ENCODE measurements around the gene LCA5L. TPM values are rescaled to one million over a fixed set of nuclear protein-coding genes. Genes with fewer than 3 reads are reported as not detected.
A peak's percentile ranks its signal among the peaks of the same experiment; 100 is the strongest.

Gene LCA5L
- total RNA-seq, 1 donor from 2014 or later: 0.92 TPM

DNA sequence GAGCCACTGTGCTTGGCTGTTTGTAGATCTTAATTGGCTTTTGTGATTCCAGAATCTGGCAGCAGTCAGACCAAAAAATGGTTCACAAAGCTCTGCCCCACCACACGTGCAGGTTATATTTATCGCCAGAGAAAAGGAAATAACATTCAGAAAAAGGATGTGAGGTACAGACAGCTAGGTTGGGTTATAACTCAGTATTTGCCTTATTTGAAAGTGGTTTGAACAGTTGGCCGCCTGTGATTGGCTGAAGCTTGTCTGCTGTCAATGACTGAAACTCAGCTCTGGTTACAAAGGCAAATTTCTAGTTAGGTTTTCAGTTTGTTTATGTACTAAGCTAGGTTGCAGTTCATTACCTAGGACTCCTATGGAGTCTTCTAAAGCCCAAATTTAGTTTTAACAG is 15.8 kb upstream of the LCA5L start:
- no peak overlapping the region for H3K4me3 Mint-ChIP-seq (ENCODE audit: unreplicated experiment)
- H3K27ac Mint-ChIP-seq (ENCODE audit: unreplicated experiment): no peak overlapping the region
- H3K9me3 Mint-ChIP-seq (ENCODE audit: low read depth): no peaks in the 10 kb centered on the region
- H3K36me3 Mint-ChIP-seq (ENCODE audit: low read depth): no peaks in the 10 kb centered on the region
- no peak for DNase-seq (ENCODE audit: low spot score)
- no peaks in the 10 kb centered on the region for H3K4me1 Mint-ChIP-seq (ENCODE audit: low read depth)
- TF ChIP-seq, protein P1, sequence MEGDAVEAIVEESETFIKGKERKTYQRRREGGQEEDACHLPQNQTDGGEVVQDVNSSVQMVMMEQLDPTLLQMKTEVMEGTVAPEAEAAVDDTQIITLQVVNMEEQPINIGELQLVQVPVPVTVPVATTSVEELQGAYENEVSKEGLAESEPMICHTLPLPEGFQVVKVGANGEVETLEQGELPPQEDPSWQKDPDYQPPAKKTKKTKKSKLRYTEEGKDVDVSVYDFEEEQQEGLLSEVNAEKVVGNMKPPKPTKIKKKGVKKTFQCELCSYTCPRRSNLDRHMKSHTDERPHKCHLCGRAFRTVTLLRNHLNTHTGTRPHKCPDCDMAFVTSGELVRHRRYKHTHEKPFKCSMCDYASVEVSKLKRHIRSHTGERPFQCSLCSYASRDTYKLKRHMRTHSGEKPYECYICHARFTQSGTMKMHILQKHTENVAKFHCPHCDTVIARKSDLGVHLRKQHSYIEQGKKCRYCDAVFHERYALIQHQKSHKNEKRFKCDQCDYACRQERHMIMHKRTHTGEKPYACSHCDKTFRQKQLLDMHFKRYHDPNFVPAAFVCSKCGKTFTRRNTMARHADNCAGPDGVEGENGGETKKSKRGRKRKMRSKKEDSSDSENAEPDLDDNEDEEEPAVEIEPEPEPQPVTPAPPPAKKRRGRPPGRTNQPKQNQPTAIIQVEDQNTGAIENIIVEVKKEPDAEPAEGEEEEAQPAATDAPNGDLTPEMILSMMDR (IDR thresholded peaks at IDR 0.05): no peak
- no peaks in the 10 kb centered on the region for H3K27me3 Mint-ChIP-seq (ENCODE audit: low read depth)

DNA sequence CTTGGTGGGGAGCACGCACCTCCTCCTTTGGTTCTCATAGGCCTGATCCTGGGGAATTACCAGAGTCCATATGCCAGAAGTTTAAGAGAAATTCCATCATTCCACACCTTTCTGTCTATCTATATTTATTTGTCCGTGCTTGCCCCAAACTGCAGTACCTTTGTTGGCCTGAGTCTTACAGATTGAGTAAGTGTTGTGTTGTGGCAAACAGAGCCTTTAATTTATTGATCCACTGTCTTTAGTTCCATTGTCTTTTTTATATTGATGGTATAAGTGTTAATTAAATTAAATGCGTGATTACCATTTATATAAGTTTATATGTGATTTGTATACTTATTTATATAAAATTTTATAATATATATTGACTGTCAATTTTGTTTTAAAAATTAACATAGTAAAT is 11.1 kb upstream of the LCA5L start:
- Mint-ChIP-seq H3K4me3 (ENCODE audit: unreplicated experiment) (no peak overlapping the region), H3K4me1 (ENCODE audit: low read depth) (peaks cover 9% of the 10 kb centered on the region), H3K27me3 (ENCODE audit: low read depth) (no peaks in the 10 kb centered on the region), H3K27ac (ENCODE audit: unreplicated experiment) (no peak overlapping the region), H3K36me3 (ENCODE audit: low read depth) (no peaks in the 10 kb centered on the region), H3K9me3 (ENCODE audit: low read depth) (no peaks in the 10 kb centered on the region)
- TF ChIP-seq, protein P1 (IDR thresholded peaks at IDR 0.05): peak; percentile 49
- DNase-seq (ENCODE audit: low spot score): no peak

DNA sequence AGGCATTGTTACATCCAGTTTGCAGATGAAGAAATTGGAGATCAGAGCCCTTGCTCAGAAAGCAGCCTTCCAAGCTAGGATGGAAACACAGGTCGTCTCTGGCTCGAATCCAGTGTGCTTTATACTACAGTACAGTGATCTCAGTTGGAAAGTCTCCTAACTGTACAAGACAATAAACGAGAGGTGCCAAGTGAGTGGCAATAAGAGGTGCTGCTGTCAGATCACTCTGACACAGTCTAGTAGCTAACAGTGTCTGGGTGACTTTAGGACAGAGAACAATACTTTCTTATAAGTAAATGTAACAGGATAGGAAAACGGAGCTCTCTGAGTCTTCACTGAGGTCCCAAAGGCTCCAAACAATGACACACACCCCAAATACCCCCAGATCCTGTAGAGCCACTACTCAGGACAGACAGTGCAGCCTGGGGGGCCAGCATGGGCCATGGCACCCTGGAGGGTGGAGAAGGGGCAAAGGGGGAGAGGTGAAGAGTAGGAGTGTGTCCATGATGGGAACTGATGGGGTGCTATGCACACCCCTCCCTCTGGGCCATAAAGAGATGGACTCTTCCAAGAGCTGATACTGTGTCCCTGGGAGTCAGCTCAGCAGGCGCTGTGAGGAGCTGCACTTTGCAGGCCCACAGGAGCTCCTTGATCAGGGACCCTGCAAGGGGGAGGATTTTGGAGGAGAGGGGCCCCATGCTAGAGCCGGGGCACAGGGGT is 9.5 kb upstream of the LCA5L start:
- Mint-ChIP-seq H3K36me3 (ENCODE audit: low read depth) (no peaks in the 10 kb centered on the region), H3K27ac (ENCODE audit: unreplicated experiment) (no peak overlapping the region), H3K27me3 (ENCODE audit: low read depth) (no peaks in the 10 kb centered on the region), H3K4me3 (ENCODE audit: unreplicated experiment) (no peak overlapping the region), H3K9me3 (ENCODE audit: low read depth) (no peaks in the 10 kb centered on the region), H3K4me1 (ENCODE audit: low read depth) (peaks cover 9% of the 10 kb centered on the region)
- DNase-seq (ENCODE audit: low spot score): no peak
- TF ChIP-seq, protein P1 (IDR thresholded peaks at IDR 0.05): no peak

DNA sequence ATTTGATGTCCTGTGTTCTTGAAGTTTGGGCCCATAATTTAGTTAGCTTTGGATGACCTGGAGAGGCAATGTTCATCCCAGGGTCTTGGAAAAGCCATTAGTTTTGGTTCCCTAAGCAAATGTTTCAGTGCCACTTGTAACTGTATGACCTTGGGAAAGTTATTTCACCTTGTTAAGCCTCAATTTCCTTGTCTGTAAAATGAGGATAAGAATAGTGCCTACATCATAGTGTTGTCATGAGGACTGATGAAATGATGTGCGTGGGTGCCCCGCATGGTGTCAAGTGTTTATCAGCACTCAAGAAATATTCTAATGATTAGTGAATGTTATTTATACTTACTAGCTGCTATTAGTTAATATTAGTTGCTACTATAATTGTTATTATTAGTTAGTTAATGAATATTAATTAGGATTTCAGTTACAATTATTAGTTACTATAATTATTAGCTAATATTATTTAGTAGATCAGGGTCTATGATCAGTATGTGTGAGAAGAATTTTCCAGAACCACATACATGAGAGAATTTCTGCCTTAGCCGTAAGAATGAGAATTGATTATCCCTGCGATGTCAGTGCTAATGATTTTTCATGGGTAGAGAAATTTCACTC is 8.1 kb upstream of the LCA5L start:
- H3K27ac Mint-ChIP-seq (ENCODE audit: unreplicated experiment): no peak overlapping the region
- no peaks in the 10 kb centered on the region for H3K27me3 Mint-ChIP-seq (ENCODE audit: low read depth)
- H3K9me3 Mint-ChIP-seq (ENCODE audit: low read depth): no peaks in the 10 kb centered on the region
- H3K36me3 Mint-ChIP-seq (ENCODE audit: low read depth): no peaks in the 10 kb centered on the region
- peaks cover 9% of the 10 kb centered on the region for H3K4me1 Mint-ChIP-seq (ENCODE audit: low read depth)
- no peak overlapping the region for H3K4me3 Mint-ChIP-seq (ENCODE audit: unreplicated experiment)
- no peak for DNase-seq (ENCODE audit: low spot score)
- TF ChIP-seq, protein P1 (IDR thresholded peaks at IDR 0.05): no peak

DNA sequence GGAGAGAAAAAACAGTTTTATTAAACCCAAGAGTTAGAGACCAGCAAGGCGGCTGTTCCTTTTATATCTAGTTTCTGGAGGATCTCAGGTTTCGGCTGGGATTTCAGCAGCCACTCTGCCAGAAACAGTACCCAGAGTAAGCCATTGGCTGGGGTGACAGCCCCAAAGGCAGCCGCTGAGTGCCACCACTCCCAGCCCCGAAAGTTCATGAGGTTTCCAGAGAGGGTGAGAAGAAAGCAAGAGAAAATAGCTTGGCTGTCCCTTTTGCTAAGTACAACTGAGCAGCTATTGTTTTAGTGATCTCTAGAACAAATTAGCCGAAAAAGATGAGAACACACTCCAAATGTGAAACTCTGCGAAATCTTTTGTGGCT is 7.4 kb upstream of the LCA5L start:
- TF ChIP-seq, protein P1 (IDR thresholded peaks at IDR 0.05): no peak
- peaks cover 2% of the 10 kb centered on the region for H3K9me3 Mint-ChIP-seq (ENCODE audit: low read depth)
- H3K4me1 Mint-ChIP-seq (ENCODE audit: low read depth): peaks cover 9% of the 10 kb centered on the region
- no peak overlapping the region for H3K4me3 Mint-ChIP-seq (ENCODE audit: unreplicated experiment)
- H3K27me3 Mint-ChIP-seq (ENCODE audit: low read depth): no peaks in the 10 kb centered on the region
- no peak for DNase-seq (ENCODE audit: low spot score)
- H3K27ac Mint-ChIP-seq (ENCODE audit: unreplicated experiment): peak overlapping the region; percentile 19
- H3K36me3 Mint-ChIP-seq (ENCODE audit: low read depth): no peaks in the 10 kb centered on the region

Measured in chondrocyte (in vitro differentiated cells).